ENCODE data around the gene ZNF648.
"Not testable (repeated sequence)": the region's sequence is repeated elsewhere in the genome, so short reads cannot be mapped to it uniquely, and the experiment has no call there.

Gene ZNF648

GRCh38 chr1:182015360-182015759 is 46.2 kb downstream of the ZNF648 start:
- no peak for DNase-seq

DNA sequence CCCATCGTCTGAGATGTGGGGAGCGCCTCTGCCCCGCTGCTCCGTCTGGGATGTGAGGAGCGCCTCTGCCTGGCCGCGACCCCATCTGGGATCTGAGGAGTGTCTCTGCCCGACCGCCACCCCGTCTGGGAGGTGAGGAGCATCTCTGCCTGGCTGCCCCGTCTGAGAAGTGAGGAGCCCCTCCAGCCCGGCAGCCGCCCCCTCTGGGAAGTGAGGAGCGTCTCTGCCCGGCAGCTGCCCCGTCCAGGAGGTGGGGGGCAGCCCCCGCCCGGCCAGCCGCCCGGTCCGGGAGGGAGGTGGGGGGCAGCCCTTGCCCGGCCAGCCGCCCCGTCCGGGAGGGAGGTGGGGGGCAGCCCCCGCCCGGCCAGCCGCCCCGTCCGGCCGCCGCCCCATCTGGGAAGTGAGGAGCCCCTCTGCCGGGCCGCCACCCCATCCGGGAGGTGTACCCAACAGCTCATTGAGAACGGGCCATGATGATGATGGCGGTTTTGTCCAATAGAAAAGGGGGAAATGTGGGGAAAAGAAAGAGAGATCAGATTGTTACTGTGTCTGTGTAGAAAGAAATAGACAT is 50.6 kb downstream of the ZNF648 start:
- not testable (repeated sequence) for DNase-seq

GRCh38 chr1:182005398-182005797 is 56.1 kb downstream of the ZNF648 start:
- DNase-seq, result not testable (repeated sequence)

DNA sequence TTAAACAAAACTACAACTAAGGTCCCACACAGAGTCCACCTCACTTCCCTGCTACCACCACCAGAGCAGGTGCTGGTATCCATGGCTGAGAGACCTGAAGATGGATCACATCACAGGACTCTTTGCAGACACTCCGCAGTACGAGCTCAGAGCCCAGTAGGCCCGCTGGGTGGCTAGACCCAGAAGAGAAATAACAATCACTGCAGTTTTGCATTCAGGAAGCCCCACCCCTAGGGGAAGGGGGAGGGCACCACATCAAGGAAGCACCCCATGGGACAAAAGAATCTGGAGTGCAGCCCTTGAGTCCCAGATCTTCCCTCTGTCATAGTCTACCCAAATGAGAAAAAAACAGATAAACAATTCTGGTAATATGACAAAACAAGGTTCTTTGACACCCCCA is 56.9 kb downstream of the ZNF648 start:
- no peak for DNase-seq

All from fibroblast of skin of abdomen (primary cell).